ENCODE data around the gene ATG16L1. TPM values are rescaled to one million over a fixed set of nuclear protein-coding genes. Genes with fewer than 3 reads are reported as not detected.

Gene ATG16L1
- total and polyA plus RNA-seq, 9 of the 15 experiments (the other 6 are each of a cell fraction or from before 2014, with no cell fraction given): 6.4 to 21.3 (median 17.2) TPM

DNA sequence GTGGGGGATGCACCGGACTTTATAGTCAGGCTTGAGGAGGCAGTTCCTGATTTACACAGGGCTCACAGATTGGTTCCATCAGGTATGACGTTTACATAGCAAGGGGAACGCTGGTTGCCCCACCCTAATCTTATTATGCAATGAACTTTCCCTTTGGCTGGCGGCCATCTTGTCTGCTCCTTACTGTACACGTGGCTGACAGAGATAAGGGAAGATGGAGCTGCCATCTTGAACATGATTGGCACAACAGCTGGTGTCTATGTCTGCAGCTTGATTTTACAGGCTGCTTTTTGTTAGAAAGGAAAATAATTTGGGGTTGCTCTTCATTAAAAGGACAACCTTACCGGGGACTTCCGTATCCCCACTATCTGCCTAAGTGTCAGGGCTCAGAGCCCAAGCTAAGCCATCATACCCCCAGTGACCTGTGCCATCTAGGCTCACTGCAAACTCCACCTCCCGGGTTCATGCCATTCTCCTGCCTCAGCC, 33.5 kb upstream of the ATG16L1 start (continued):
- peak; percentile 59; the same call in 1 of the 2 replicates for TF ChIP-seq POLR2AphosphoS5 (IDR thresholded peaks at IDR 0.05; ENCODE audit: control insufficient read depth, insufficient read depth, low read depth, low read length)
- TF ChIP-seq ZEB2 (IDR thresholded peaks at IDR 0.05): no peak
- no peak for TF ChIP-seq PHF8 (IDR thresholded peaks at IDR 0.05; ENCODE audit: borderline replicate concordance, low read length)
- no peak for TF ChIP-seq ZFX (CRISPR knock-in tag; IDR thresholded peaks at IDR 0.05)
- no peak for TF ChIP-seq HBP1 (CRISPR knock-in tag; IDR thresholded peaks at IDR 0.05)
- no peak for TF ChIP-seq ZNF512 (tag; IDR thresholded peaks at IDR 0.05)
- no peak for TF ChIP-seq JUNB (CRISPR knock-in tag; conservative IDR thresholded peaks at IDR 0.05)
- TF ChIP-seq, protein P1, sequence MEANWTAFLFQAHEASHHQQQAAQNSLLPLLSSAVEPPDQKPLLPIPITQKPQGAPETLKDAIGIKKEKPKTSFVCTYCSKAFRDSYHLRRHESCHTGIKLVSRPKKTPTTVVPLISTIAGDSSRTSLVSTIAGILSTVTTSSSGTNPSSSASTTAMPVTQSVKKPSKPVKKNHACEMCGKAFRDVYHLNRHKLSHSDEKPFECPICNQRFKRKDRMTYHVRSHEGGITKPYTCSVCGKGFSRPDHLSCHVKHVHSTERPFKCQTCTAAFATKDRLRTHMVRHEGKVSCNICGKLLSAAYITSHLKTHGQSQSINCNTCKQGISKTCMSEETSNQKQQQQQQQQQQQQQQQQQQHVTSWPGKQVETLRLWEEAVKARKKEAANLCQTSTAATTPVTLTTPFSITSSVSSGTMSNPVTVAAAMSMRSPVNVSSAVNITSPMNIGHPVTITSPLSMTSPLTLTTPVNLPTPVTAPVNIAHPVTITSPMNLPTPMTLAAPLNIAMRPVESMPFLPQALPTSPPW (CRISPR knock-in tag; IDR thresholded peaks at IDR 0.05): peak; percentile 87
- TF ChIP-seq, protein P2, sequence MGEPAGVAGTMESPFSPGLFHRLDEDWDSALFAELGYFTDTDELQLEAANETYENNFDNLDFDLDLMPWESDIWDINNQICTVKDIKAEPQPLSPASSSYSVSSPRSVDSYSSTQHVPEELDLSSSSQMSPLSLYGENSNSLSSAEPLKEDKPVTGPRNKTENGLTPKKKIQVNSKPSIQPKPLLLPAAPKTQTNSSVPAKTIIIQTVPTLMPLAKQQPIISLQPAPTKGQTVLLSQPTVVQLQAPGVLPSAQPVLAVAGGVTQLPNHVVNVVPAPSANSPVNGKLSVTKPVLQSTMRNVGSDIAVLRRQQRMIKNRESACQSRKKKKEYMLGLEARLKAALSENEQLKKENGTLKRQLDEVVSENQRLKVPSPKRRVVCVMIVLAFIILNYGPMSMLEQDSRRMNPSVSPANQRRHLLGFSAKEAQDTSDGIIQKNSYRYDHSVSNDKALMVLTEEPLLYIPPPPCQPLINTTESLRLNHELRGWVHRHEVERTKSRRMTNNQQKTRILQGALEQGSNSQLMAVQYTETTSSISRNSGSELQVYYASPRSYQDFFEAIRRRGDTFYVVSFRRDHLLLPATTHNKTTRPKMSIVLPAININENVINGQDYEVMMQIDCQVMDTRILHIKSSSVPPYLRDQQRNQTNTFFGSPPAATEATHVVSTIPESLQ (CRISPR knock-in tag; IDR thresholded peaks at IDR 0.05): no peak
- TF ChIP-seq EP400 (IDR thresholded peaks at IDR 0.05): peak; percentile 86
- TF ChIP-seq ESRRB (CRISPR knock-in tag; IDR thresholded peaks at IDR 0.05; ENCODE audit: borderline replicate concordance): no peak
- TF ChIP-seq ZNF174 (CRISPR knock-in tag; IDR thresholded peaks at IDR 0.05): no peak
- TF ChIP-seq SMAD3 (CRISPR knock-in tag; conservative IDR thresholded peaks at IDR 0.05): peak; percentile 70; the same call in 1 of the 2 replicates
- TF ChIP-seq CREB1 (IDR thresholded peaks at IDR 0.05): no peak
- peak; percentile 49; the same call in 1 of the 2 replicates for TF ChIP-seq CREB1 (CRISPR knock-in tag; IDR thresholded peaks at IDR 0.05)
- no peak for TF ChIP-seq ZC3H8 (IDR thresholded peaks at IDR 0.05)
- 0 out of 2 replicates have a peak, but pooled peaks have one; percentile 26 for TF ChIP-seq SP1 (CRISPR knock-in tag; IDR thresholded peaks at IDR 0.05)
- TF ChIP-seq ETS1 (conservative IDR thresholded peaks at IDR 0.05; ENCODE audit: control insufficient read depth, low read depth, low read length): no peak
- TF ChIP-seq CBFB (CRISPR knock-in tag; IDR thresholded peaks at IDR 0.05): no peak

All from K562 (cell line).